SK-N-SH (cell line): Measurements from ENCODE around the gene TRPM2. TPM values are rescaled to one million over a fixed set of nuclear protein-coding genes. Genes with fewer than 3 reads are reported as not detected.

Experiments used
- CTCF ChIA-PET: fragments of 300-600, 350-600 bp; formaldehyde crosslinking; extraction: SDS; loops from one replicate; lab custom pipeline; 2021; lab: Yijun Ruan, JAX
- POLR2A ChIA-PET: fragments of 350-600 bp; sonication (Branson Sonifier 250); formaldehyde crosslinking; extraction: SDS; loops from one replicate; lab custom pipeline; 2020; ENCODE audit warnings: antibody characterized with exemption, inconsistent platforms; lab: Yijun Ruan, JAX
- DNase-seq: peaks from one replicate; pipeline ENCODE4 v3.0.0; 2012
- H2AFZ ChIP-seq: fragments of 200-600 bp; sonication (generic); 2 replicates; pipeline ENCODE4 v1.8.1; 2016; ENCODE audit warnings: antibody characterized with exemption, mild to moderate bottlenecking, low read depth
- H3F3A ChIP-seq: fragments of 200-600 bp; sonication (generic); replicated peaks from 2 replicates; pipeline ENCODE3; 2016; ENCODE audit warnings: antibody characterized with exemption, mild to moderate bottlenecking; ENCODE audit not compliant: insufficient read depth
- H3K27ac ChIP-seq, 2 experiments: fragments of 200-500 bp in 1 of 2; fragments of 200-600 bp in 1 of 2; sonication (Bioruptor generic) in 1 of 2; sonication (generic), shearing (Covaris generic) in 1 of 2; 2 replicates each; pipeline versions ENCODE4 v1.5.1 to v1.6.1; 2014 to 2016; ENCODE audit warnings: low read depth in 2 of 2, inconsistent platforms in 1 of 2, low read length in 1 of 2, mild to moderate bottlenecking in 1 of 2, mixed read lengths in 1 of 2
- H3K27me3 ChIP-seq: fragments of 200-600 bp; sonication (generic), shearing (Covaris generic); 2 replicates; pipeline ENCODE4 v1.6.1; 2016; ENCODE audit warnings: mixed run types; ENCODE audit not compliant: insufficient read depth
- H3K36me3 ChIP-seq, 2 experiments: fragments of 200-500 bp in 1 of 2; fragments of 200-600 bp in 1 of 2; sonication (Bioruptor generic) in 1 of 2; sonication (generic) in 1 of 2; replicated peaks in 1 of 2; 2 replicates each; pipeline versions ENCODE3 to v1.5.1; 2014 to 2016; ENCODE audit warnings: low read length in 1 of 2, mild to moderate bottlenecking in 1 of 2; ENCODE audit not compliant: insufficient read depth in 2 of 2, control insufficient read depth in 1 of 2
- H3K4me1 ChIP-seq, 2 experiments: fragments of 200-500 bp in 1 of 2; fragments of 200-600 bp in 1 of 2; sonication (Bioruptor generic) in 1 of 2; sonication (generic), shearing (Covaris generic) in 1 of 2; 2 replicates each; pipeline versions ENCODE4 v1.5.1 to v1.6.1; 2014 to 2016; ENCODE audit warnings: low read depth in 1 of 2, low read length in 1 of 2, mixed run types in 1 of 2; ENCODE audit not compliant: insufficient read depth in 2 of 2, control insufficient read depth in 1 of 2
- H3K4me2 ChIP-seq: fragments of 200-600 bp; sonication (generic), shearing (Covaris generic); 2 replicates; pipeline ENCODE4 v1.6.1; 2017; ENCODE audit warnings: mixed run types
- H3K4me3 ChIP-seq, 2 experiments: fragments of 200-500 bp in 1 of 2; fragments of 200-600 bp in 1 of 2; sonication (Bioruptor generic) in 1 of 2; sonication (generic), shearing (Covaris generic) in 1 of 2; 2 replicates each; pipeline versions ENCODE4 v1.5.1 to v1.8.1; 2014 to 2016; ENCODE audit warnings: low read depth in 2 of 2, inconsistent platforms in 1 of 2, low read length in 1 of 2, mild to moderate bottlenecking in 1 of 2, mixed read lengths in 1 of 2, moderate library complexity in 1 of 2
- H3K79me2 ChIP-seq: fragments of 200-600 bp; sonication (generic); 2 replicates; pipeline ENCODE4 v1.8.1; 2017; ENCODE audit warnings: mild to moderate bottlenecking; ENCODE audit not compliant: insufficient read depth
- H3K9ac ChIP-seq: fragments of 200-600 bp; sonication (generic); 2 replicates; pipeline ENCODE4 v1.6.1; 2017; ENCODE audit warnings: mixed run types
- H3K9me2 ChIP-seq: fragments of 200-600 bp; sonication (generic); 2 replicates; pipeline ENCODE4 v1.6.1; 2017; ENCODE audit warnings: mixed run types
- H3K9me3 ChIP-seq: fragments of 200-600 bp; sonication (generic); 2 replicates; pipeline ENCODE4 v1.6.1; 2017; ENCODE audit warnings: mixed run types, mild to moderate bottlenecking, moderate library complexity
- H4K20me1 ChIP-seq: fragments of 200-600 bp; sonication (generic); 2 replicates; pipeline ENCODE4 v1.6.1; 2017; ENCODE audit warnings: mild to moderate bottlenecking, mixed run types; ENCODE audit not compliant: insufficient read depth
- CHD2 ChIP-seq: fragments of 150-350 bp; IDR thresholded peaks from 2 replicates; pipeline ENCODE4 v1.6.1; 2018; ENCODE audit warnings: low read length; ENCODE audit not compliant: partially characterized antibody
- CTCF ChIP-seq: fragments of 200-600 bp; sonication (generic); IDR thresholded peaks from 2 replicates; pipeline ENCODE4 v1.6.1; 2017; ENCODE audit warnings: antibody characterized with exemption, mild to moderate bottlenecking, moderate library complexity
- ELF1 ChIP-seq: IDR thresholded peaks from 2 replicates; pipeline ENCODE4 v1.4.0; 2012
- EZH2phosphoT487 ChIP-seq: fragments of 200-600 bp; sonication (generic); IDR thresholded peaks from 2 replicates; pipeline ENCODE4 v1.6.1; 2017; ENCODE audit warnings: low read depth, mixed run types, mild to moderate bottlenecking, antibody characterized with exemption, moderate library complexity, borderline replicate concordance
- FOSL2 ChIP-seq: IDR thresholded peaks from 2 replicates; pipeline ENCODE4 v1.4.0; 2012; ENCODE audit warnings: low read depth, mild to moderate bottlenecking, moderate library complexity, borderline replicate concordance
- FOXJ3 ChIP-seq: sonication (generic); formaldehyde crosslinking; IDR thresholded peaks from 2 replicates; pipeline ENCODE4 v1.5.1; 2020; ENCODE audit warnings: mild to moderate bottlenecking, missing genetic modification reagents
- FOXM1 ChIP-seq: IDR thresholded peaks from 2 replicates; pipeline ENCODE4 v1.4.0; 2012; ENCODE audit warnings: low read depth, mild to moderate bottlenecking
- GATA2 ChIP-seq: sonication (generic); formaldehyde crosslinking; IDR thresholded peaks from 2 replicates; pipeline ENCODE4 v1.5.0; 2020; ENCODE audit warnings: mild to moderate bottlenecking, missing genetic modification reagents
- POLR2AphosphoS5 ChIP-seq: IDR thresholded peaks from 2 replicates; pipeline ENCODE4 v1.6.1; 2012; ENCODE audit warnings: low read depth, low read length
- RAD21 ChIP-seq: IDR thresholded peaks from 2 replicates; pipeline ENCODE4 v1.6.1; 2012; ENCODE audit warnings: mild to moderate bottlenecking, low read length
- RCOR1 ChIP-seq: fragments of 150-350 bp; IDR thresholded peaks from 2 replicates; pipeline ENCODE4 v1.6.1; 2017; ENCODE audit warnings: antibody characterized with exemption, low read length
- RFX5 ChIP-seq: IDR thresholded peaks from 2 replicates; pipeline ENCODE4 v1.6.1; 2012; ENCODE audit warnings: mild to moderate bottlenecking, improper control_type of control experiment, low read length
- SIN3A ChIP-seq: IDR thresholded peaks from 2 replicates; pipeline ENCODE4 v1.6.1; 2012; ENCODE audit warnings: low read depth, mild to moderate bottlenecking, low read length, moderate library complexity, borderline replicate concordance
- TAF1 ChIP-seq: IDR thresholded peaks from 2 replicates; pipeline ENCODE4 v1.6.1; 2012; ENCODE audit warnings: low read depth, mild to moderate bottlenecking, low read length, moderate library complexity, borderline replicate concordance
- YY1 ChIP-seq: IDR thresholded peaks from 2 replicates; pipeline ENCODE4 v1.4.0; 2012; ENCODE audit warnings: low read depth, mild to moderate bottlenecking
- WGBS: methylation state at CpG from one replicate; pipeline ENCODE4 v1.1.6; 2017; ENCODE audit warnings: low lambda C conversion rate; 5-methylcytosine and 5-hydroxymethylcytosine counted together
- polyA plus RNA-seq, 3 experiments: library from polyadenylated mRNA; depleted of rRNA; stranded (reverse); fragments of >200 nt; gene quantifications; 2 replicates each; pipeline ENCODE4 v1.2.3, GENCODE V29; 2012
- TF ChIP-seq, protein P1 (sequence below): IDR thresholded peaks from 2 replicates; pipeline ENCODE4 v1.4.0; 2012; ENCODE audit warnings: low read depth, borderline replicate concordance
- TF ChIP-seq, protein P2 (sequence below): fragments of 150-350 bp; IDR thresholded peaks from 2 replicates; pipeline ENCODE4 v1.6.1; 2017; ENCODE audit warnings: antibody characterized with exemption, low read length, low read depth, borderline replicate concordance
- TF ChIP-seq, protein P3 (sequence below): IDR thresholded peaks from 2 replicates; pipeline ENCODE4 v1.4.0; 2012; ENCODE audit warnings: low read depth, borderline replicate concordance

The TRPM2 gene
- polyA plus RNA-seq, 1 of the 3 experiments (the other 2 are of a cell fraction), result not detected

DNA sequence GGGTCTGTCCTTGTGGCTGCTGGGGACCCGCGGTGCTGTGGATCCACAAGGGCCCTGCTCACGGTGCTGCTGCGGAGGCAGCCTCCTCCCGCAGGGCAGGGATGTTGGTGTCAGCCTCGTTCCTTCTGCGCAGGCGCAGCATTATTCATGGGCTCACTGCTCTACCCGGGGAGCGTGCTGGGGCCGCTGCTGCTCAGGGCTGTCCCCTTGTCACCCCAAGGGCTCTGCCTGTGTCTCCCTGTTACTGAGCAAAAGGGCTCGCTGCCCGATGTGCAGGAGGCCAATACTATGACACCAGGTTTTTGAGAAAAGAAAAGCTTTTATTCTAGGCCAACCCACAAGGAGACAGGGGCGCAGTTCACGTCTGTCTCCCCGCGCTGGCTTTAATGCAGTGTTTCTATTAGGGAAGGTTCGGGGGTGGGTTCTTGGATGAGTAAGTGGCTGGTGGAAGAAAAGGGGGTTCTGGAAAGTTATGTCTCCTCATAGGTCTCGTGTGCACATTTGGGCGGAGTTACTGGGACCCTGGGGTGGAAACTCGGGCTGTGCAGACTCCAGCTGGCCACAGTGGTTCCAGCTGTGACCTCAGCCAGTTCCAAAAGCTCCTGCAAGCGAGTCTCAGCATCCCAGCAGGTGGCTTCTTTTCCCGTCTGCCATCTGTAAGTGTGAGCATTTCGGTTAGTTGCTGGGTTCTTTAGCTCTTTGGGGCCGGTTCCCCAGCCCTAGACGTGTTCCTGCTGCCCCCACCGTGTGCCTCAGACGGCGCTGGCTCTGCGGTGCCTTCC lies 61.1 kb downstream of the TRPM2 start:
- H3K4me3 ChIP-seq, result no peak overlapping the region
- ChIA-PET POLR2A (no interaction called here), CTCF (no interaction called here)
- H3K4me2 ChIP-seq, result no peak overlapping the region
- H3K4me1 ChIP-seq, result no peaks in the 10 kb centered on the region
- no peak overlapping the region for H2AFZ ChIP-seq
- TF ChIP-seq CHD2, result no peak
- TF ChIP-seq FOXJ3, result no peak
- TF ChIP-seq POLR2AphosphoS5, result no peak
- no peak for TF ChIP-seq RCOR1
- TF ChIP-seq RAD21, result no peak
- TF ChIP-seq EZH2phosphoT487, result no peak
- TF ChIP-seq, protein P1, sequence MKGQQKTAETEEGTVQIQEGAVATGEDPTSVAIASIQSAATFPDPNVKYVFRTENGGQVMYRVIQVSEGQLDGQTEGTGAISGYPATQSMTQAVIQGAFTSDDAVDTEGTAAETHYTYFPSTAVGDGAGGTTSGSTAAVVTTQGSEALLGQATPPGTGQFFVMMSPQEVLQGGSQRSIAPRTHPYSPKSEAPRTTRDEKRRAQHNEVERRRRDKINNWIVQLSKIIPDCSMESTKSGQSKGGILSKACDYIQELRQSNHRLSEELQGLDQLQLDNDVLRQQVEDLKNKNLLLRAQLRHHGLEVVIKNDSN, result no peak
- no peak for TF ChIP-seq SIN3A
- no peak for TF ChIP-seq TAF1
- no peak for TF ChIP-seq YY1
- no peak for TF ChIP-seq GATA2
- TF ChIP-seq, protein P2, sequence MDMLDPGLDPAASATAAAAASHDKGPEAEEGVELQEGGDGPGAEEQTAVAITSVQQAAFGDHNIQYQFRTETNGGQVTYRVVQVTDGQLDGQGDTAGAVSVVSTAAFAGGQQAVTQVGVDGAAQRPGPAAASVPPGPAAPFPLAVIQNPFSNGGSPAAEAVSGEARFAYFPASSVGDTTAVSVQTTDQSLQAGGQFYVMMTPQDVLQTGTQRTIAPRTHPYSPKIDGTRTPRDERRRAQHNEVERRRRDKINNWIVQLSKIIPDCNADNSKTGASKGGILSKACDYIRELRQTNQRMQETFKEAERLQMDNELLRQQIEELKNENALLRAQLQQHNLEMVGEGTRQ, result no peak
- no peak for TF ChIP-seq RFX5
- TF ChIP-seq FOSL2, result no peak
- TF ChIP-seq FOXM1, result no peak
- TF ChIP-seq ELF1, result no peak
- TF ChIP-seq CTCF, result no peak
- TF ChIP-seq, protein P3, sequence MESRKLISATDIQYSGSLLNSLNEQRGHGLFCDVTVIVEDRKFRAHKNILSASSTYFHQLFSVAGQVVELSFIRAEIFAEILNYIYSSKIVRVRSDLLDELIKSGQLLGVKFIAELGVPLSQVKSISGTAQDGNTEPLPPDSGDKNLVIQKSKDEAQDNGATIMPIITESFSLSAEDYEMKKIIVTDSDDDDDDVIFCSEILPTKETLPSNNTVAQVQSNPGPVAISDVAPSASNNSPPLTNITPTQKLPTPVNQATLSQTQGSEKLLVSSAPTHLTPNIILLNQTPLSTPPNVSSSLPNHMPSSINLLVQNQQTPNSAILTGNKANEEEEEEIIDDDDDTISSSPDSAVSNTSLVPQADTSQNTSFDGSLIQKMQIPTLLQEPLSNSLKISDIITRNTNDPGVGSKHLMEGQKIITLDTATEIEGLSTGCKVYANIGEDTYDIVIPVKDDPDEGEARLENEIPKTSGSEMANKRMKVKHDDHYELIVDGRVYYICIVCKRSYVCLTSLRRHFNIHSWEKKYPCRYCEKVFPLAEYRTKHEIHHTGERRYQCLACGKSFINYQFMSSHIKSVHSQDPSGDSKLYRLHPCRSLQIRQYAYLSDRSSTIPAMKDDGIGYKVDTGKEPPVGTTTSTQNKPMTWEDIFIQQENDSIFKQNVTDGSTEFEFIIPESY, result no peak
- no peaks in the 10 kb centered on the region for H3K9me2 ChIP-seq
- H3K27me3 ChIP-seq, result no peaks in the 10 kb centered on the region
- H3K36me3 ChIP-seq, result no peaks in the 10 kb centered on the region
- no peak overlapping the region for H3K27ac ChIP-seq
- no peaks in the 10 kb centered on the region for H3K9me3 ChIP-seq
- no peaks in the 10 kb centered on the region for H3K79me2 ChIP-seq
- DNase-seq, result no peak
- no peak overlapping the region for H3K9ac ChIP-seq
- no peaks in the 10 kb centered on the region for H3F3A ChIP-seq
- H4K20me1 ChIP-seq, result no peaks in the 10 kb centered on the region
- WGBS, result 42% methylated on average over 17 of the region's 30 CpGs
